Measurements from ENCODE around the gene EPHA7. TPM values are rescaled to one million over a fixed set of nuclear protein-coding genes. Genes with fewer than 3 reads are reported as not detected.

The EPHA7 gene
- total RNA-seq, 2 donors from 2014 or later, result 2.5 to 5.5 TPM

DNA sequence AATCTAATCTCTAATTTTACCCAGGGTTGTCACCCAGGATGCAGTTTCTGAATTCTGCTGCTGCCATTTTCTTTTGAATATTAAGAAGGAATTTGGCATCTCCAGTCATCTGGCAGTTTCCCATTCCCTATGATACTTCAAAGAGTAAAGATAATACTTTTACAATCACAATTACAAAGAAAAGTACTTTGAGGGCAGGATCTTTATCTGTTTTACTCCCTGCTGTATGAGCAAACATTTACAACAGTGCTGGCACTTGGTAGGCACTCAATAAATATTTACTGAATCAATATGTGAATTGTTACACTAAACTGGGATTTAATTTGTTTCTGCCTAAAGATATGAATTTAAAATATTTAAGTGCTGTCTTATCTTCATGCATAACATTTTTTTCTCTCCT is 224.9 kb downstream of the EPHA7 start:
- no peak for TF ChIP-seq CTCF (conservative IDR thresholded peaks at IDR 0.05)
- H3K27me3 ChIP-seq (ENCODE audit: control insufficient read depth, insufficient read depth, low read length, poor library complexity, severe bottlenecking), result peaks cover 21% of the 10 kb centered on the region
- H3K4me3 ChIP-seq (ENCODE audit: low read length), result no peak overlapping the region
- no peak overlapping the region for H3K27ac ChIP-seq (ENCODE audit: low read depth, low read length)
- H3K9ac ChIP-seq (ENCODE audit: extremely low read depth, low read length, poor library complexity, severe bottlenecking), result no peak overlapping the region
- no peaks in the 10 kb centered on the region for H3K36me3 ChIP-seq (ENCODE audit: control insufficient read depth, insufficient read depth, low read length)
- Mint-ChIP-seq H3K27ac (no peak overlapping the region), H3K9me3 (peaks cover 27% of the 10 kb centered on the region), H3K27me3 (ENCODE audit: insufficient read depth) (peaks cover 53% of the 10 kb centered on the region), H3K4me3 (no peak overlapping the region), H3K4me1 (peaks cover 29% of the 10 kb centered on the region), H3K36me3 (ENCODE audit: low read depth) (peaks cover 2% of the 10 kb centered on the region)
- peaks cover 26% of the 10 kb centered on the region for H3K9me3 ChIP-seq (ENCODE audit: control insufficient read depth, low read length)
- DNase-seq, result no peak
- peaks cover 3% of the 10 kb centered on the region for H3K4me1 ChIP-seq (ENCODE audit: control insufficient read depth, insufficient read depth, low read length)

GRCh38 chr6:93193868-93194267 is 225.5 kb downstream of the EPHA7 start:
- H3K27ac ChIP-seq (ENCODE audit: low read depth, low read length), result no peak overlapping the region
- 100% methylated on average over 1 of the region's 2 CpGs; no CpG with 5 or more reads in 1 of the 2 experiments for WGBS, 2 experiments (ENCODE audit: insufficient coverage in 1 of 2, insufficient read length in 1 of 2)
- no peak overlapping the region for H3K4me3 ChIP-seq (ENCODE audit: low read length)
- H3K27me3 ChIP-seq (ENCODE audit: control insufficient read depth, insufficient read depth, low read length, poor library complexity, severe bottlenecking), result peaks cover 27% of the 10 kb centered on the region
- Mint-ChIP-seq H3K27me3 (ENCODE audit: insufficient read depth) (peaks cover 59% of the 10 kb centered on the region), H3K9me3 (peaks cover 22% of the 10 kb centered on the region), H3K4me3 (no peak overlapping the region), H3K36me3 (ENCODE audit: low read depth) (peaks cover 2% of the 10 kb centered on the region), H3K4me1 (peaks cover 29% of the 10 kb centered on the region), H3K27ac (no peak overlapping the region)
- peaks cover 3% of the 10 kb centered on the region for H3K4me1 ChIP-seq (ENCODE audit: control insufficient read depth, insufficient read depth, low read length)
- no peak for TF ChIP-seq CTCF (conservative IDR thresholded peaks at IDR 0.05)
- peaks cover 20% of the 10 kb centered on the region for H3K9me3 ChIP-seq (ENCODE audit: control insufficient read depth, low read length)
- no peaks in the 10 kb centered on the region for H3K36me3 ChIP-seq (ENCODE audit: control insufficient read depth, insufficient read depth, low read length)
- no peak overlapping the region for H3K9ac ChIP-seq (ENCODE audit: extremely low read depth, low read length, poor library complexity, severe bottlenecking)
- DNase-seq, result no peak
